AG09309 (cell line): ENCODE measurements around the gene LYRM4.

Experiments used
- DNase-seq: peaks from one replicate; pipeline ENCODE4 v3.0.0-alpha.2; 2010; ENCODE audit warnings: low read depth
- H3K4me3 ChIP-seq: 2 replicates; pipeline ENCODE4 v1.5.1; 2011; ENCODE audit warnings: mild to moderate bottlenecking, low read depth, low read length, moderate library complexity; ENCODE audit not compliant: control insufficient read depth
- TF ChIP-seq, protein P1 (sequence below): IDR thresholded peaks from 2 replicates; pipeline ENCODE4 v1.5.1; 2011; ENCODE audit warnings: mild to moderate bottlenecking, low read depth, low read length, inconsistent platforms; ENCODE audit not compliant: insufficient read depth, control insufficient read depth; ENCODE audit errors: missing control alignments

LYRM4 gene

DNA sequence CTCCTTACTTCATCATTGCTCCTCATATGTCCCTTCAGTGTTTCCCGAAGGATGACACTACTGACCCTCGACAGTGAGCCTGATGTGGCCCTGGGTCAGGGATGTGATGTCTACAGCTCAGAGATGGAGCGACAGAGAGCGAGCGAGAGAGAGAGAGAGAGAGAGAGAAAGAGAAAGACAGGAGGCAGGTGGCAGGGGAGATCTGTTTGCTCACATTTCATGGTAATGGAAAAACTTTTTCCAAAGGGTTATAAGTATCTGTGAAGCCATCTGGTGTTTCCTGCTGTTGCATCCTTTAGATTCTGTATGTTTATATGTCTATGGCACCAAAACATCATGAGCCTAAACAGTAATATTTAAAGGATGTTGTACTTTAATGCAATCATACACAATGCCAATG is 98.4 kb downstream of the LYRM4 start:
- no peak for DNase-seq
- TF ChIP-seq, protein P1, sequence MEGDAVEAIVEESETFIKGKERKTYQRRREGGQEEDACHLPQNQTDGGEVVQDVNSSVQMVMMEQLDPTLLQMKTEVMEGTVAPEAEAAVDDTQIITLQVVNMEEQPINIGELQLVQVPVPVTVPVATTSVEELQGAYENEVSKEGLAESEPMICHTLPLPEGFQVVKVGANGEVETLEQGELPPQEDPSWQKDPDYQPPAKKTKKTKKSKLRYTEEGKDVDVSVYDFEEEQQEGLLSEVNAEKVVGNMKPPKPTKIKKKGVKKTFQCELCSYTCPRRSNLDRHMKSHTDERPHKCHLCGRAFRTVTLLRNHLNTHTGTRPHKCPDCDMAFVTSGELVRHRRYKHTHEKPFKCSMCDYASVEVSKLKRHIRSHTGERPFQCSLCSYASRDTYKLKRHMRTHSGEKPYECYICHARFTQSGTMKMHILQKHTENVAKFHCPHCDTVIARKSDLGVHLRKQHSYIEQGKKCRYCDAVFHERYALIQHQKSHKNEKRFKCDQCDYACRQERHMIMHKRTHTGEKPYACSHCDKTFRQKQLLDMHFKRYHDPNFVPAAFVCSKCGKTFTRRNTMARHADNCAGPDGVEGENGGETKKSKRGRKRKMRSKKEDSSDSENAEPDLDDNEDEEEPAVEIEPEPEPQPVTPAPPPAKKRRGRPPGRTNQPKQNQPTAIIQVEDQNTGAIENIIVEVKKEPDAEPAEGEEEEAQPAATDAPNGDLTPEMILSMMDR = no peak
- no peak overlapping the region for H3K4me3 ChIP-seq

- no peak overlapping the region for H3K4me3 ChIP-seq
- TF ChIP-seq, protein P1 = no peak
- DNase-seq = no peak
Measured at GRCh38 chr6:5160206-5160605, 100.5 kb downstream of the LYRM4 start.

- TF ChIP-seq, protein P1 = no peak
- no peak for DNase-seq
- H3K4me3 ChIP-seq = no peak overlapping the region
Measured at GRCh38 chr6:5159162-5159561, 101.6 kb downstream of the LYRM4 start.

DNA sequence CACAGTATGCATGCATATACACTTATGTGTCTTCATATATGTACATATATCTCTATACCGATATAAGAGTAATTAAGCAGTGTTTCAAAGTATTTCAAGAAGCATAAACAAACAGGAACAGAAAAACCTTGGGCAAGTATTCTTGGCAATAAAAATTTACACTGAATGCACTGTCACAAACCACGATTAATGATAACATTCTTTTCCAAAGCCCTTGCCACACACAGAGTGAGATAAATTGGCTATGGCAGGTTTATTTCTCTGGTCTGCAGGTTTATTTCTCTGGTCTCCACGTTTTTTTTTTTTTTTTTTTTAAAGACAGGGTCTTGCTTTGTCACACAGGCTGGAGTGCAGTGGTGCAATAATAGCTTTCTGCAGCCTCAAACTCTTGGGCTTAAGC is 102.6 kb downstream of the LYRM4 start:
- H3K4me3 ChIP-seq = no peak overlapping the region
- TF ChIP-seq, protein P1 = no peak
- no peak for DNase-seq

DNA sequence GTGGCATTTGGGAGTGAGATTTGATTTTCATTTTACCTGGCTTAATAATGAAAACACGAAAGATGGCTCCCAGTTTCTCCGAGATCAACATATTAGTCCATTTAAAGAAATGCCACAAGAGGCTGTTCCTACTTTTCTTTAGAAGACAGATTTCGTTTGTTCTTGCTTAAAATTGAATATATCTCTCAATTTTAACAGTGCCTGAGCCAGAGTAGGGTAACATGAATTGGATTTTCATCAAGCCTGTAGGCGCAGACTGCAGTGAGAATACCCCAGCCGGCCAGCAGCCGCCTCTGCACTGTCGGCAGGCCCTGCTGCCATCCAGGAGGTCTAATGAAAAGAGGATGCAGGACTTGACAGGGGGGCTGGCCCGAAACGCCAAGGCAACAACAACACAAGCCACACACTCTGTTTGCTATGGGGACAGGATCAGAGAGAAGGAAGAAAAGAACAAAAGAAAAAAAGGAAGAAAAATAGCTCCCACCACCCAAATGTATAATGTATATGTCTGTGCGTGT is 103.1 kb downstream of the LYRM4 start:
- no peak for DNase-seq
- TF ChIP-seq, protein P1 = no peak
- no peak overlapping the region for H3K4me3 ChIP-seq

DNA sequence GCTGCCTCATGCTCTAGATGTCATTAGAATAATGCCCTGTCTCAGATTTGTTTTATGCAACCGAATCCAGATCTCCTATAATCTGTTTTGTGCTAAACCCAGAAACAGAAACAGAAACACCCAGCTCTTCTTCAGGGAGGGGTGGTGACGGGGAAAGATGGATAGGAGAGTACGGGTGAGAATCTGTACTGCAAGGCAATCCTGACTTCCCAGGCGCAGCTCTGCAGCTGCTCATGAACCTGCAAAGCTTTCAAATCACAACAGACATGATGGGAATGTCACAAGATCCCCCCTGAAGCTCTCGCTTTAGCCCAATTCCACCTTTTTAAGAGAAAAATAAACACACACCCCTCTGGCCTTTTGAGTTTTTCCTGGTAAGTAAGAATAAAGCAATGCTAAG is 104.1 kb downstream of the LYRM4 start:
- H3K4me3 ChIP-seq = no peak overlapping the region
- DNase-seq = no peak
- TF ChIP-seq, protein P1 = no peak

DNA sequence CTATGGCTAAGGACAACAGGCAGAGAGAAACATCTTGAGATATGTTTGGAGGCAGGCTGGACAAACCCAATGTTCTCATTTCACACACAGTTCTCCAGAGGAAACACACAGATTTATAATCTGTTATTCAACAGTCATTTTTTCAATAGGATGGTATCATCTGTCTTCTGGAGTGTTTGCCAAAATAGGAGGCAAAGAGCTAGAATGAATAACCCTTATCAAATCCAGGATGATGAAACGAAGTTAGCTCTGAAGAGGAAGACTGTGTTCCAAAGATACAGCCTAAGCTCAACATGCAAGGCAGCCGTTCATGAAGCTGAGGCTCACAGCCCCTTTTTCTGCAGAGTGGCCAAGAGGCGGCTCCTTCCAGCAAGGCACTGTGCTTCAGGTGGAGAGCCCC is 104.8 kb downstream of the LYRM4 start:
- DNase-seq = no peak
- TF ChIP-seq, protein P1 = no peak
- no peak overlapping the region for H3K4me3 ChIP-seq
